Activated naive CD4-positive, alpha-beta T cell (primary cell): ENCODE results near the gene PROSER3.
"Not testable (repeated sequence)": the region's sequence is repeated elsewhere in the genome, so short reads cannot be mapped to it uniquely, and the experiment has no call there.

Experiments used
- DNase-seq, 4 experiments: peaks; one replicate each; lab custom pipeline; 2025; lab: John Stamatoyannopoulos, UW

PROSER3 gene

GRCh38 chr19:35722461-35722860, 35.5 kb upstream of the PROSER3 start:
- DNase-seq: no peak

- DNase-seq: no peak
Observed at GRCh38 chr19:35722897-35723296, 35.1 kb upstream of the PROSER3 start.

- no peak for DNase-seq
Observed at GRCh38 chr19:35723671-35724070, 34.3 kb upstream of the PROSER3 start.

GRCh38 chr19:35724132-35724531, 33.8 kb upstream of the PROSER3 start:
- not testable (repeated sequence) for DNase-seq

- DNase-seq: no peak
Observed at GRCh38 chr19:35724560-35724959, 33.4 kb upstream of the PROSER3 start.

- no peak for DNase-seq
Observed at GRCh38 chr19:35725216-35725861, 32.6 kb upstream of the PROSER3 start.

GRCh38 chr19:35727053-35727955, 30.7 kb upstream of the PROSER3 start:
- DNase-seq: no peak

- DNase-seq: no peak
Observed at GRCh38 chr19:35727956-35728706, 29.8 kb upstream of the PROSER3 start.

GRCh38 chr19:35729021-35729420, 29.0 kb upstream of the PROSER3 start:
- DNase-seq: no peak

GRCh38 chr19:35729763-35730162, 28.2 kb upstream of the PROSER3 start:
- DNase-seq: no peak

GRCh38 chr19:35730326-35730725, 27.6 kb upstream of the PROSER3 start:
- no peak for DNase-seq

GRCh38 chr19:35731353-35731752, 26.6 kb upstream of the PROSER3 start:
- DNase-seq: no peak

- no peak for DNase-seq
Observed at GRCh38 chr19:35731779-35732405, 26.1 kb upstream of the PROSER3 start.

GRCh38 chr19:35732540-35733179, 25.3 kb upstream of the PROSER3 start:
- no peak for DNase-seq

- DNase-seq: no peak
Observed at GRCh38 chr19:35733180-35734125, 24.5 kb upstream of the PROSER3 start.

GRCh38 chr19:35734273-35734672, 23.7 kb upstream of the PROSER3 start:
- DNase-seq: no peak

GRCh38 chr19:35734889-35735288, 23.1 kb upstream of the PROSER3 start:
- DNase-seq: no peak

- DNase-seq: peak in 1 of 4 experiments; percentile 10
Observed at GRCh38 chr19:35736913-35737886, 20.8 kb upstream of the PROSER3 start.
